HepG2 (cell line): Measurements from ENCODE around the gene CDK6. TPM values are rescaled to one million over a fixed set of nuclear protein-coding genes. Genes with fewer than 3 reads are reported as not detected.

Source experiments
- ARNTL ChIP-seq: sonication (generic); formaldehyde crosslinking; IDR thresholded peaks from 2 replicates; pipeline ENCODE4 v1.4.0; 2020; ENCODE audit warnings: mild to moderate bottlenecking, missing genetic modification reagents
- BCLAF1 ChIP-seq: fragments of 450-650 bp; IDR thresholded peaks from 2 replicates; pipeline ENCODE4 v1.6.1; 2017; ENCODE audit warnings: mild to moderate bottlenecking
- CCAR2 ChIP-seq: fragments of 200-400 bp; formaldehyde crosslinking; optimal IDR thresholded peaks from 2 replicates; pipeline ENCODE3; 2018; ENCODE audit warnings: low read depth, mild to moderate bottlenecking, low read length, moderate library complexity
- CREBL2 ChIP-seq: sonication (generic); formaldehyde crosslinking; IDR thresholded peaks from 2 replicates; pipeline ENCODE4 v1.8.1; 2023; ENCODE audit warnings: missing genetic modification reagents, mild to moderate bottlenecking, borderline replicate concordance
- FOXP1 ChIP-seq, 2 experiments: fragments of 450-650 bp in 1 of 2; IDR thresholded peaks; 2 replicates each; pipeline ENCODE4 v1.6.1; 2017 to 2018; ENCODE audit warnings: antibody characterized with exemption in 1 of 2
- KDM1A ChIP-seq: IDR thresholded peaks from 2 replicates; pipeline ENCODE4 v1.6.1; 2016; ENCODE audit warnings: missing compliant biosample characterization
- KDM3A ChIP-seq: IDR thresholded peaks from 2 replicates; pipeline ENCODE4 v1.6.1; 2018; ENCODE audit warnings: low read depth, missing compliant biosample characterization
- MZF1 ChIP-seq: sonication (generic); formaldehyde crosslinking; IDR thresholded peaks from 2 replicates; pipeline ENCODE4 v1.8.1; 2023; ENCODE audit warnings: mild to moderate bottlenecking, missing genetic modification reagents, borderline replicate concordance
- NCOA1 ChIP-seq: sonication (generic); formaldehyde crosslinking; IDR thresholded peaks from 2 replicates; pipeline ENCODE4 v1.9.0; 2021; ENCODE audit warnings: missing genetic modification reagents
- SOX6 ChIP-seq, 2 experiments: fragments of 450-650 bp in 1 of 2; sonication (generic) in 1 of 2; formaldehyde crosslinking in 1 of 2; IDR thresholded peaks; 2 replicates each; pipeline versions ENCODE4 v1.4.0 to v1.6.1; 2017 to 2020; ENCODE audit warnings: antibody characterized with exemption in 1 of 2, mild to moderate bottlenecking in 1 of 2, missing genetic modification reagents in 1 of 2
- TEF ChIP-seq: sonication (generic); formaldehyde crosslinking; IDR thresholded peaks from 2 replicates; pipeline ENCODE4 v1.5.0; 2020; ENCODE audit warnings: missing genetic modification reagents
- TRIM22 ChIP-seq: fragments of 450-650 bp; IDR thresholded peaks from 2 replicates; pipeline ENCODE4 v1.6.1; 2017
- ZNF362 ChIP-seq: sonication (generic); formaldehyde crosslinking; IDR thresholded peaks from 2 replicates; pipeline ENCODE4 v1.4.0; 2020; ENCODE audit warnings: missing genetic modification reagents, mild to moderate bottlenecking, borderline replicate concordance
- ZNF382 ChIP-seq: sonication (generic); formaldehyde crosslinking; IDR thresholded peaks from 2 replicates; pipeline ENCODE4 v1.5.0; 2020; ENCODE audit warnings: missing genetic modification reagents, mild to moderate bottlenecking, borderline replicate concordance
- ZNF747 ChIP-seq: sonication (generic); formaldehyde crosslinking; IDR thresholded peaks from 2 replicates; pipeline ENCODE4 v1.8.1; 2023; ENCODE audit warnings: missing genetic modification reagents, mild to moderate bottlenecking, borderline replicate concordance
- polyA plus RNA-seq, 8 experiments: library from polyadenylated mRNA; depleted of rRNA in 3 of 8; stranded (reverse) in 7 of 8; unstranded in 1 of 8; fragments of >200 nt; fragmentation: Illumina TruSeq in 4 of 8; extraction: Trizol in 4 of 8; gene quantifications; 2 replicates each; pipeline versions ENCODE4 v1.2.1 to v1.2.3, GENCODE V29; 2011 to 2016; ENCODE audit warnings: low read depth in 4 of 8, missing spikeins in 1 of 8, mixed read lengths in 1 of 8; ENCODE audit not compliant: insufficient read depth in 1 of 8
- total RNA-seq, 5 experiments: library from RNA; depleted of rRNA; stranded (reverse); fragments of >200 nt; fragmentation: Illumina TruSeq; extraction: Trizol; gene quantifications; 2 replicates each; pipeline ENCODE4 v1.2.3, GENCODE V29; 2016; ENCODE audit warnings: low read depth in 1 of 5

The CDK6 gene
- total and polyA plus RNA-seq, 2 of the 13 experiments (the other 11 are each of a cell fraction or from before 2014, with no cell fraction given): 34.6 to 90.8 TPM

- peak; percentile 80 for TF ChIP-seq ZNF362 (CRISPR knock-in tag)
- TF ChIP-seq CREBL2 (CRISPR knock-in tag): no peak
- TF ChIP-seq BCLAF1: no peak
- no peak for TF ChIP-seq SOX6 (IDR thresholded peaks at IDR 0.05)
- TF ChIP-seq SOX6 (CRISPR knock-in tag; IDR thresholded peaks at IDR 0.05): peak; percentile 99
- no peak for TF ChIP-seq TRIM22
- no peak for TF ChIP-seq KDM1A (CRISPR knock-in tag)
- TF ChIP-seq MZF1: no peak
- TF ChIP-seq ZNF382: no peak
- peak; percentile 39; the same call in 1 of the 2 replicates for TF ChIP-seq FOXP1 (IDR thresholded peaks at IDR 0.05)
- peak; percentile 92 for TF ChIP-seq FOXP1 (CRISPR knock-in tag; IDR thresholded peaks at IDR 0.05)
- no peak for TF ChIP-seq CCAR2
- TF ChIP-seq NCOA1 (CRISPR knock-in tag): peak; percentile 96
- no peak; the same call in 1 of the 2 replicates for TF ChIP-seq ZNF747 (CRISPR knock-in tag)
- TF ChIP-seq KDM3A (CRISPR knock-in tag): peak; percentile 83; the same call in 1 of the 2 replicates
- TF ChIP-seq TEF (CRISPR knock-in tag): no peak
- TF ChIP-seq ARNTL (CRISPR knock-in tag): peak; percentile 45; the same call in 1 of the 2 replicates
Observed at GRCh38 chr7:92695308-92696261, 140.8 kb downstream of the CDK6 start (continued).
